Left cardiac atrium (tissue), 2 donors: ENCODE measurements around the gene NEK4. TPM values are rescaled to one million over a fixed set of nuclear protein-coding genes. Genes with fewer than 3 reads are reported as not detected.

Experiments
- total RNA-seq, 2 donors: library from RNA; stranded (reverse); fragmentation: NEBNext Ultra II Directional; extraction: Animal tissue kit (Norgen Biotek cat#: 25700); gene quantifications; one replicate each; pipeline ENCODE4 v1.2.1, GENCODE V29; 2021
- donor health status: DM: no; HTN: yes; CAD: no; lungs with severe emphysema.
- donor health status: DM: yes; HTN: yes; CAD: no.

The NEK4 gene
- total RNA-seq, 2 donors from 2014 or later: 14.8 to 16.9 TPM

Other genes with a start within 250 kb of the NEK4 start
- 100 to 1,000 TPM; 114 to 141 TPM for gene NT5DC2, start 237.1 kb downstream of the NEK4 start, total RNA-seq
- gene UQCC5, start 234.3 kb downstream of the NEK4 start, total RNA-seq: 10 to 100 TPM; 52.9 to 70.4 TPM
- gene PBRM1, start 85.0 kb downstream of the NEK4 start, total RNA-seq: 10 to 100 TPM; 50.7 to 54.4 TPM
- 10 to 100 TPM; 30.2 to 61.2 TPM for gene GNL3, start 84.9 kb downstream of the NEK4 start, total RNA-seq
- 10 to 100 TPM; 31.3 to 37.6 TPM for gene GLT8D1, start 65.1 kb downstream of the NEK4 start, total RNA-seq
- gene SPCS1, start 64.8 kb downstream of the NEK4 start, total RNA-seq: 10 to 100 TPM; 72.1 to 88.1 TPM
- not detected for gene ITIH1, start 6.7 kb upstream of the NEK4 start, total RNA-seq
- gene ITIH3, start 23.9 kb upstream of the NEK4 start, total RNA-seq: under 1 TPM; 0.55 to 0.62 TPM
- 1 to 10 TPM; 5.2 to 7.0 TPM for gene ITIH4, start 59.7 kb upstream of the NEK4 start, total RNA-seq
- 10 to 100 TPM; 14.8 to 33.4 TPM for gene MUSTN1, start 64.1 kb upstream of the NEK4 start, total RNA-seq
- gene STIMATE, start 126.6 kb upstream of the NEK4 start, total RNA-seq: 10 to 100 TPM in 1 of 2 donors, 1 to 10 TPM in 1; 7.9 to 14.1 TPM